Ishikawa (cell line): Measurements from ENCODE around the gene EPB41.

Experiments used
- EP300 ChIP-seq: IDR thresholded peaks from 2 replicates; pipeline ENCODE4 v1.6.1; 2012; ENCODE audit warnings: borderline replicate concordance
- FOXM1 ChIP-seq: IDR thresholded peaks from 2 replicates; pipeline ENCODE4 v1.6.1; 2012; ENCODE audit warnings: low read depth, borderline replicate concordance

GRCh38 chr1:29047142-29047541, 132.8 kb downstream of the EPB41 start:
- TF ChIP-seq FOXM1 (no peak), EP300 (no peak)
